ENCODE measurements around the gene BRCA1.

DNA sequence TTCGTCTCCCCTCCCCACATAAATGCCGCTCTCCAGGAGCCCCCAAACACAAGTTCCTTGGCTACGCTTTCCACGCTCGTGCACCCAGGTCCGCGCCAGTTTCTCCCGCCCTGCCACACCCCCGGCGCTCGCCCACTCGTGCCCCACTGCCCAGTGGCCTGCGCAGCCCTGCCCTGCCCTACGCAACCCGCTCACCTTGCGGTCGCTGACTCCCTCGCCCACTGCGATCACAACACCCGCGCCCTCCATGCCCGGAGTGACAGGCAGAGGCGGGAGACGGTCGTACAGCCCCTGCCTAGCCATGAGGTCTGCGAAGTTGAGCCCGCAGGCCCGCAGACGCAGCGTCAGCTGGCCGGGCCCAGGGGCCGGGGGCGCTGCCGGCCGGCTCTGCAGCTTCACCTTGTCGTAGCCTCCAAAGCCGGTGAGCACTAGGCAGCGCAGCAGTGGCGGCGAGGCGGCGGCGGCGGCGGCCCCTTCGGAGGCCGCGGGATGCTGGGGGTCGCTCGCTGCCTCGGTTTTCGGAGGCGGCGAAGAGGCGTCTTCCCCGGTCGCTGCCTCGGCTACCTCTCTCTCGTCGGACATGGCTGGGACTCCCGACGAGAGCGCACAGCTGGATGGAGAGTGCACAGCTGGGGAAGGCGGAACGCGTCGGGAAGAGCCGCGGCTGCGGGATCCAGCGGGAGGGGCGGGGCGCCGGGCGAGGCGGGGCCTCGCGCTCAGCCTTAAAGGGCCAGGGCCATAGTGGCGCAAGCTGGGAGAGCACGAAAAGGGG lies 103.2 kb downstream of the BRCA1 start, which contains the start of gene VAT1:
- TF ChIP-seq, protein P1, sequence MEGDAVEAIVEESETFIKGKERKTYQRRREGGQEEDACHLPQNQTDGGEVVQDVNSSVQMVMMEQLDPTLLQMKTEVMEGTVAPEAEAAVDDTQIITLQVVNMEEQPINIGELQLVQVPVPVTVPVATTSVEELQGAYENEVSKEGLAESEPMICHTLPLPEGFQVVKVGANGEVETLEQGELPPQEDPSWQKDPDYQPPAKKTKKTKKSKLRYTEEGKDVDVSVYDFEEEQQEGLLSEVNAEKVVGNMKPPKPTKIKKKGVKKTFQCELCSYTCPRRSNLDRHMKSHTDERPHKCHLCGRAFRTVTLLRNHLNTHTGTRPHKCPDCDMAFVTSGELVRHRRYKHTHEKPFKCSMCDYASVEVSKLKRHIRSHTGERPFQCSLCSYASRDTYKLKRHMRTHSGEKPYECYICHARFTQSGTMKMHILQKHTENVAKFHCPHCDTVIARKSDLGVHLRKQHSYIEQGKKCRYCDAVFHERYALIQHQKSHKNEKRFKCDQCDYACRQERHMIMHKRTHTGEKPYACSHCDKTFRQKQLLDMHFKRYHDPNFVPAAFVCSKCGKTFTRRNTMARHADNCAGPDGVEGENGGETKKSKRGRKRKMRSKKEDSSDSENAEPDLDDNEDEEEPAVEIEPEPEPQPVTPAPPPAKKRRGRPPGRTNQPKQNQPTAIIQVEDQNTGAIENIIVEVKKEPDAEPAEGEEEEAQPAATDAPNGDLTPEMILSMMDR (conservative IDR thresholded peaks at IDR 0.05): no peak
- TF ChIP-seq ZFX (IDR thresholded peaks at IDR 0.05): peak; percentile 42; the same call in 1 of the 2 replicates
